ENCODE results near the gene LRRN2. TPM values are rescaled to one million over a fixed set of nuclear protein-coding genes. Genes with fewer than 3 reads are reported as not detected.

The LRRN2 gene
- total and polyA plus RNA-seq, 2 of the 8 experiments (the other 6 are each of a cell fraction or from before 2014, with no cell fraction given), result 1.8 to 2.3 TPM

- no peak overlapping the region; the same call in 1 of the 2 replicates for H3K18ac ChIP-seq (ENCODE audit: extremely low read depth, low read length)
- no peak for FAIRE-seq
- peaks cover 18 to 40% (median 27%) of the 10 kb centered on the region in 4 experiments for H3K4me1 ChIP-seq (replicated peaks in 1 of 4; ENCODE audit: control insufficient read depth in 3 of 4, insufficient read depth in 4 of 4, low read length in 3 of 4)
- H3K23me2 ChIP-seq (ENCODE audit: low read depth, low read length), result no peaks in the 10 kb centered on the region
- no peak overlapping the region for H3K23ac ChIP-seq (ENCODE audit: insufficient read length)
- no peak overlapping the region for H3K9ac ChIP-seq (replicated peaks in 1 of 4; ENCODE audit: extremely low read depth in 1 of 4, low read depth in 3 of 4, low read length in 3 of 4)
- H3K9me3 ChIP-seq (ENCODE audit: insufficient read depth in 2 of 2, low read depth in 1 of 2, low read length in 1 of 2), result no peaks in the 10 kb centered on the region
- peak overlapping the region; percentile 60; the same call in 1 of the 2 replicates for H4K8ac ChIP-seq (ENCODE audit: extremely low read depth, insufficient read depth, low read length)
- no peaks in the 10 kb centered on the region for H3K79me2 ChIP-seq (ENCODE audit: control insufficient read depth in 1 of 2, insufficient read depth in 2 of 2, low read length in 2 of 2)
- peaks cover 0 to 4% of the 10 kb centered on the region in 2 experiments for H4K20me1 ChIP-seq (replicated peaks in 1 of 2; ENCODE audit: control insufficient read depth in 1 of 2, insufficient read depth in 2 of 2, low read length in 2 of 2)
- H2BK12ac ChIP-seq (ENCODE audit: low read depth, low read length), result no peak overlapping the region; the same call in 1 of the 2 replicates
- no peak overlapping the region for H2BK120ac ChIP-seq (replicated peaks; ENCODE audit: low read depth, low read length)
- H3K14ac ChIP-seq (ENCODE audit: insufficient read length), result no peak overlapping the region
- no peak overlapping the region for H2AK5ac ChIP-seq (ENCODE audit: low read depth, low read length)
- no peaks in the 10 kb centered on the region for H3K36me3 ChIP-seq (ENCODE audit: control insufficient read depth in 2 of 4, insufficient read depth in 4 of 4, low read length in 3 of 4)
- H3K27me3 ChIP-seq (replicated peaks in 1 of 4; ENCODE audit: control insufficient read depth in 3 of 4, extremely low read depth in 1 of 4, insufficient read depth in 3 of 4, low read length in 3 of 4), result peaks cover 0 to 12% (median 4%) of the 10 kb centered on the region in 4 experiments; a peak in 3 of 7 replicates
- H3K79me1 ChIP-seq (ENCODE audit: low read depth, low read length), result no peaks in the 10 kb centered on the region
- no peak overlapping the region for H4K5ac ChIP-seq (ENCODE audit: insufficient read length, low read depth, low read length)
- peak overlapping the region; percentile 8 for H3K4ac ChIP-seq (replicated peaks; ENCODE audit: insufficient read length, low read depth, low read length)
- H3K4me2 ChIP-seq (ENCODE audit: insufficient read depth in 1 of 2, low read depth in 2 of 2, low read length in 2 of 2), result peak overlapping the region; percentile 18 to 43; a peak in 3 of 4 replicates
- H2BK20ac ChIP-seq (ENCODE audit: low read length), result no peak overlapping the region
- ChIA-PET CTCF (ENCODE audit: partially characterized antibody) (interaction anchor here (0.7 to 28.0 kb wide), 15 partner anchors 12 to 317 kb away, joined by 3 to 397 read pairs (median 5); no protein-coding TSS in a partner anchor), POLR2A (ENCODE audit: partially characterized antibody) (interaction anchor here (0.7 to 1.3 kb wide), 4 partner anchors 11 to 172 kb away, joined by 3 to 5 read pairs (median 4); no protein-coding TSS in a partner anchor)
- H3K4me3 ChIP-seq (ENCODE audit: extremely low read depth in 1 of 4, insufficient read depth in 2 of 4, low read depth in 3 of 4, low read length in 4 of 4), result peak overlapping the region in 1 of 4 experiments; percentile 3; a peak in 2 of 8 replicates
- H3K27ac ChIP-seq (ENCODE audit: low read depth, low read length), result no peak overlapping the region
- no peak overlapping the region for H3K56ac ChIP-seq (replicated peaks; ENCODE audit: insufficient read length, low read depth, low read length)
- H2AFZ ChIP-seq (ENCODE audit: low read length), result no peak overlapping the region
- H2BK5ac ChIP-seq (ENCODE audit: low read depth, low read length), result no peak overlapping the region
- no peak for DNase-seq (ENCODE audit: low read depth in 1 of 2, low spot score in 2 of 2)
- 68% methylated on average over 18 of the region's 18 CpGs; no CpG with 5 or more reads in 1 of the 2 experiments for WGBS, 2 experiments (ENCODE audit: extremely low coverage in 1 of 2, insufficient coverage in 1 of 2, insufficient read length in 1 of 2, insufficient replicate concordance in 2 of 2, low coverage in 1 of 2, low lambda C conversion rate in 2 of 2, missing lambda C conversion rate in 1 of 2)
- H4K91ac ChIP-seq (replicated peaks; ENCODE audit: insufficient read length, low read length), result no peak overlapping the region
- H2BK15ac ChIP-seq (ENCODE audit: low read length), result peak overlapping the region; percentile 50; the same call in 1 of the 2 replicates
- no peak for TF ChIP-seq ZNF274 (IDR thresholded peaks at IDR 0.05; ENCODE audit: borderline replicate concordance, extremely low read depth, low read length)
- no peak for TF ChIP-seq CHD1 (IDR thresholded peaks at IDR 0.05; ENCODE audit: low read depth, low read length)
- TF ChIP-seq ASH2L (IDR thresholded peaks at IDR 0.05; ENCODE audit: low read length), result no peak
- no peak for TF ChIP-seq RNF2 (IDR thresholded peaks at IDR 0.05; ENCODE audit: borderline replicate concordance, low read depth, low read length, missing control alignments, poor library complexity, severe bottlenecking)
- TF ChIP-seq SUZ12 (IDR thresholded peaks at IDR 0.05; ENCODE audit: low read length), result no peak
- TF ChIP-seq CTCF (IDR thresholded peaks at IDR 0.05; ENCODE audit: control extremely low read depth in 1 of 3, insufficient read depth in 1 of 3, low read depth in 1 of 3, low read length in 3 of 3), result no peak
- no peak for TF ChIP-seq MAX (IDR thresholded peaks at IDR 0.05)
These were observed 106.5 kb downstream of the LRRN2 start for GRCh38 chr1:204578867-204579664.
